ENCODE data around the gene TBR1.

TBR1 gene

DNA sequence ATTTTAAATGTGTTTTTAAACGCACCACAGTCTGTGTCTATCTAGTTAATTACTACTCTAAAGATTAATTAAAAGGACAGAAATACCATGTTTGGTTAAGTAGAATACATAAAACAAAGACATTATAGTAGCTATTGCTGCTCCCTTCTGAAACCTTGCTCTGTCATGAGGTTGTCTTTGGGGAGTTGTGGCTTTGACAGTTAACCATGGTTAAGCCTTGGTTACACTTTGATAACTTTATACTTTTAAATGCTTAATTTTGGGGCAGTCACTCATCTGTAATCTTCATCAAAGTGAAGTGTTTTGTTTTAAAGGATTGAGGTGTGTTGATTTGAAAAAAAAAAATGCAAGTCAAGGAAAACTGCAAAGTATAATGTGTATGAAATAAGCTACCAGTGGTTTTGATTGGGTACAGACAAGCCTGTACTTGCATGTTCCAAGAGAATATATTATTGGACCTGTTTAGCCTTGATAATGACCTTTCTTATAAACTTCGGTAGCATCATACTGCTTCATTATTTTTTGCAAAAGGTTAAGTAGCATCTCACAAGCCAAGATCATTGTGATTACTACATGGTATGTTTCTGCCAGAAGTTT, 29.8 kb upstream of the TBR1 start:
- H3K27me3 ChIP-seq (ENCODE audit: low read depth, low read length) = no peaks in the 10 kb centered on the region
- peaks cover 0 to 8% of the 10 kb centered on the region in 2 donors for H3K36me3 ChIP-seq (ENCODE audit: control insufficient read depth in 1 of 2, insufficient read depth in 2 of 2, low read length in 2 of 2)
- no peaks in the 10 kb centered on the region for H3K4me1 ChIP-seq (ENCODE audit: control insufficient read depth in 1 of 2, insufficient read depth in 2 of 2, low read length in 2 of 2)
- no peak overlapping the region for H3K4me3 ChIP-seq (ENCODE audit: low read depth in 1 of 2, low read length in 2 of 2)
- H3K27ac ChIP-seq (ENCODE audit: low read length) = no peak overlapping the region
- no peaks in the 10 kb centered on the region for H3K9me3 ChIP-seq (ENCODE audit: control insufficient read depth in 1 of 2, low read length in 2 of 2)

DNA sequence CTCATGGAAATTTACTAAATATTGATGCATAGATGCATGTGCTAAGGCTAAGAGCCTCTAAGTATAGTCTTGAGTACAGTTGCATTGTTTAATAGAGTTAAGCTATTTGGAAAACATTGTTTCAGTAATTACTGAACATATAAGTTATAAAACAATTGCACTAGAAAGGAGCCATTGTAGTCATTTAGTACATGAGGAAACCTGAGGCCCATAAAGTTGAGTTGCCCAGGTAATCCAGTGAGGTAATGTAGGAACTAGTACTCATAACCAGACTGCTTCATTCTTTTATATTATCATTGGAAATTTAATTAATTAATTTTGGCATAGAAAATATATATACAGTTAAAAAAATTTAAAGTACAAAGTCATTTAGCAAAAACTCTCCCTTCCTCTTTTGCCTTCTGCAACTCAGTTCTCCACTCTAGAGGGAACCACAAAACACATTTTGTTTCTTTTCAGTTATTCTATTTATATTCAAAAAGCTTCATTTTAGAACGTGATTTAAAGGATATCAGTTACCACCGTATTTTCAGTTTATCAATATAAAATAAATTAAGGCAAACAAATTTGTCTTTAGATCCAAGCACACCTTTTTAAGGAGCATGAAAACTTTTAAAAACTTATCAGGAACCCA, 27.8 kb upstream of the TBR1 start:
- no peak overlapping the region for H3K4me3 ChIP-seq (ENCODE audit: low read depth in 1 of 2, low read length in 2 of 2)
- no peak overlapping the region for H3K27ac ChIP-seq (ENCODE audit: low read length)
- H3K4me1 ChIP-seq (ENCODE audit: control insufficient read depth in 1 of 2, insufficient read depth in 2 of 2, low read length in 2 of 2) = no peaks in the 10 kb centered on the region
- no peaks in the 10 kb centered on the region for H3K27me3 ChIP-seq (ENCODE audit: low read depth, low read length)
- H3K36me3 ChIP-seq (ENCODE audit: control insufficient read depth in 1 of 2, insufficient read depth in 2 of 2, low read length in 2 of 2) = peaks cover 0 to 8% of the 10 kb centered on the region in 2 donors
- H3K9me3 ChIP-seq (ENCODE audit: control insufficient read depth in 1 of 2, low read length in 2 of 2) = no peaks in the 10 kb centered on the region

DNA sequence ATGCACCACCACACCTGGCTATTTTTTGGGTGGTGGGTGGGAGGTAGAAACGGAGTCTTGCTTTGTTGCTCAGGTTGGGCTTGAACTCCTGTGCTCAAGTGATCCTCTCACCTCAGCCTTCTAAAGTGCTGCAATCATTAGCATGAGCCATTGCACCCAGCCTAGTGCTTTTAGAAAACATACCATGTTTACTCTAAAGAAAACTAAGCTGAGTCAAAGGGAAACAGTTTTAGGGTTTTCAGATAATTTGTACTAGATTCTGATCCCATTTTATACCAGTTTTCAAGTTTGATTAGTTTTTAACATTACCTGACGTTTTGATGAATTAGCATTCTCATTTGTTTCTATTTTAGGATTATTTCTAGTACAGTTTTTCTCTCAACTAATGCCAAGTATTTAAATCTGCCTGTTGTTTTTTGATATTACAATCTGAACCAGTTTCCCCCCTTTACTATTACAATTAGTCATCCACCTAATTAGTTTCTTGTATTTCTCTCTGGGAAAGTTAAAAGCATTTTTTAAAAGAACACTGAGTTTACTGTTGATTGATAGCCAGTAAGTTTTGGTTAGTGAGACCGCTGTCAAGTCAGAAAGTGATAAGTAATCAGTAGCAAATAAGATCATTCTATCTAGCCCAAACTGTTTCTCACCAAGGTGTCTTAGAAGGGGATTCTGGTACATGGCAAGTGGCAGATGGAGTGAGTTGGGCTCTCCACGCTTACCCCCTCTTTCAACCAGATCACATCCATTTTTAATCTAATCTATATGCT, 24.2 kb upstream of the TBR1 start:
- H3K27me3 ChIP-seq (ENCODE audit: low read depth, low read length) = no peaks in the 10 kb centered on the region

DNA sequence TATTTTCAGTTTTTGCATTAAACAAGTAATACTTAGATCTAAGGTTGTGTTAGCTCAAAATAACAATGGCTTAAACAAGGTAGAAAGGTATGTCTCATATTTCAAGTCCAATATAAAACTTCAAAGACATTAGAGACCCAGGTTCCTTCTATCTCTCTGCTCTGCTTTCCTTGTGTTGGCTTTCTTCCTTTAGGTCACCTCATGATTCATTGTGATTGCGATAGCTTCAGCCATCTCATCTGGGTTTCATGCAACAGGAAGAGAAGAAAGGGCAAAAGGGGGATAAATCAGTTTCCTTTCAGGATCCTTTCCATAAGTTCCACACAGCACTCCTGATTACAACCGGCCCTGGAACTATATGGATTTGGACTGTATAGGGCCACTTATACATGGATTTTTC, 16.0 kb upstream of the TBR1 start:
- H3K27me3 ChIP-seq (ENCODE audit: low read depth, low read length) = no peaks in the 10 kb centered on the region
- H3K36me3 ChIP-seq (ENCODE audit: control insufficient read depth in 1 of 2, insufficient read depth in 2 of 2, low read length in 2 of 2) = peaks cover 14 to 28% of the 10 kb centered on the region in 2 donors
- no peak overlapping the region for H3K4me3 ChIP-seq (ENCODE audit: low read depth in 1 of 2, low read length in 2 of 2)
- H3K4me1 ChIP-seq (ENCODE audit: control insufficient read depth in 1 of 2, insufficient read depth in 2 of 2, low read length in 2 of 2) = no peaks in the 10 kb centered on the region
- H3K9me3 ChIP-seq (ENCODE audit: control insufficient read depth in 1 of 2, low read length in 2 of 2) = no peaks in the 10 kb centered on the region
- no peak overlapping the region for H3K27ac ChIP-seq (ENCODE audit: low read length)

More for the DNA sequence above, 24.2 kb upstream of the TBR1 start:
- no peaks in the 10 kb centered on the region for H3K4me1 ChIP-seq (ENCODE audit: control insufficient read depth in 1 of 2, insufficient read depth in 2 of 2, low read length in 2 of 2)
- no peak overlapping the region for H3K4me3 ChIP-seq (ENCODE audit: low read depth in 1 of 2, low read length in 2 of 2)
- H3K36me3 ChIP-seq (ENCODE audit: control insufficient read depth in 1 of 2, insufficient read depth in 2 of 2, low read length in 2 of 2) = peaks cover 13 to 20% of the 10 kb centered on the region in 2 donors
- H3K27ac ChIP-seq (ENCODE audit: low read length) = no peak overlapping the region
- H3K9me3 ChIP-seq (ENCODE audit: control insufficient read depth in 1 of 2, low read length in 2 of 2) = no peaks in the 10 kb centered on the region

DNA sequence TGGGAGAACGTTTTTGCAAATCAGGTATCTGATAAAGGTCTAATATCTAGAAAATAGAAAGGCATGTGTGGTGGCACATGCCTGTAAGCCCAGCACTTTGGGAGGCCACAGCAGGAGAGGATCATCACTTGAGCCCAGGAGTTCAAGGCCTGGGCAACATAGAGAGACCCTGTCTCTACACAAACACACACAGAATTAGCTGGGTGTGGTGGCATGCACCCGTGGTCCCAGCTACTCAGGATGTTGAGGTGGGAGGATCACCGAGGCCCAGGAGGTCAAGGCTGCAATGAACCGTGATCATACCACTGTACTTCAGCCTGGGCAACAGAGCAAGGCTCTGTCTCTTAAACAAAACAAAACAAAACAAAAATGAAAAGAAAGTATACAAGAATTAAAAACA, 13.8 kb upstream of the TBR1 start:
- Histone ChIP-seq H3K27ac (ENCODE audit: low read length) (no peak overlapping the region), H3K36me3 (ENCODE audit: control insufficient read depth in 1 of 2, insufficient read depth in 2 of 2, low read length in 2 of 2) (peaks cover under 1 to 12% of the 10 kb centered on the region in 2 donors), H3K27me3 (ENCODE audit: low read depth, low read length) (no peaks in the 10 kb centered on the region), H3K4me3 (ENCODE audit: low read depth in 1 of 2, low read length in 2 of 2) (no peak overlapping the region), H3K4me1 (ENCODE audit: control insufficient read depth in 1 of 2, insufficient read depth in 2 of 2, low read length in 2 of 2) (no peaks in the 10 kb centered on the region), H3K9me3 (ENCODE audit: control insufficient read depth in 1 of 2, low read length in 2 of 2) (no peaks in the 10 kb centered on the region)

DNA sequence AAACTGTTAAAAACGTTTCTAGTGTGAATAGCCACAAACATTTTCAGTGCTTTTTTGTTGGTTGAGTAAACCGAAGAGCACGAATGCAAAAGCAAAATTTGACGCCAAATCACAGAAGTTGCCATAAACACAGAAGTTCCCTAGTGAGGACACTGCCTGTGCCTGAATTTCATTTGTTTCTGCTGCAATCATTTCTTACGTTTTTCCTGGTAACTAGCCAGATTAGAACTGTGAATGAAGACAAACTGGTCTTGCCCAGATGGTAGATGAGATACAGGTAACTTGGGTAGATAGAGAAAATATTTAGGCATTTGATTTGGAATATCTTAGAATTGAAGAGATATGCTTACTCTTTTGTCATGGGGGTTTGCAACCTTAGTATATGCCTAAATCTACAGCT, 9.8 kb upstream of the TBR1 start:
- Histone ChIP-seq H3K36me3 (ENCODE audit: control insufficient read depth in 1 of 2, insufficient read depth in 2 of 2, low read length in 2 of 2) (peaks cover 0 to 14% of the 10 kb centered on the region in 2 donors), H3K27me3 (ENCODE audit: low read depth, low read length) (no peaks in the 10 kb centered on the region), H3K4me3 (ENCODE audit: low read depth in 1 of 2, low read length in 2 of 2) (no peak overlapping the region), H3K27ac (ENCODE audit: low read length) (no peak overlapping the region), H3K4me1 (ENCODE audit: control insufficient read depth in 1 of 2, insufficient read depth in 2 of 2, low read length in 2 of 2) (no peaks in the 10 kb centered on the region), H3K9me3 (ENCODE audit: control insufficient read depth in 1 of 2, low read length in 2 of 2) (no peaks in the 10 kb centered on the region)

DNA sequence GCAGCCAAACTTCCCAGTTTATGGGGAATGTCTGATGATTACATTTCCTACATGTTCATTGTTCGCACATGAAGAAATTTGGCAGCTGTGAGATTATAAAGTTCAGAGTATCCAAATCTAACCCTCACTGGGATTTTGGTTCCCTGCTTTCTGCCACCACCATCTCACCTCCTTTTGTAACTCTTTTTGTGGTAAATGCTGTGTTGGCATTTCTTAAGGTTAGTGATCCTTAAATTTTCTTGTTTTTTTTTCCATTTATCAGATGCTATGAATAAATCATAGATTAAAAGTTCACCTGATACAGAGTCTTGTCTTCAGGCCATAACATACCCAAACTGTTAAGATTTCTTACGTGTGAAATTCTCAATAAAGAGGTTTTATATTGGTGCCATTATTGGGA, 8.5 kb upstream of the TBR1 start:
- Histone ChIP-seq H3K4me1 (ENCODE audit: control insufficient read depth in 1 of 2, insufficient read depth in 2 of 2, low read length in 2 of 2) (no peaks in the 10 kb centered on the region), H3K9me3 (ENCODE audit: control insufficient read depth in 1 of 2, low read length in 2 of 2) (no peaks in the 10 kb centered on the region), H3K27me3 (ENCODE audit: low read depth, low read length) (no peaks in the 10 kb centered on the region), H3K4me3 (ENCODE audit: low read depth in 1 of 2, low read length in 2 of 2) (no peak overlapping the region), H3K27ac (ENCODE audit: low read length) (no peak overlapping the region), H3K36me3 (ENCODE audit: control insufficient read depth in 1 of 2, insufficient read depth in 2 of 2, low read length in 2 of 2) (peaks cover 0 to 5% of the 10 kb centered on the region in 2 donors)

DNA sequence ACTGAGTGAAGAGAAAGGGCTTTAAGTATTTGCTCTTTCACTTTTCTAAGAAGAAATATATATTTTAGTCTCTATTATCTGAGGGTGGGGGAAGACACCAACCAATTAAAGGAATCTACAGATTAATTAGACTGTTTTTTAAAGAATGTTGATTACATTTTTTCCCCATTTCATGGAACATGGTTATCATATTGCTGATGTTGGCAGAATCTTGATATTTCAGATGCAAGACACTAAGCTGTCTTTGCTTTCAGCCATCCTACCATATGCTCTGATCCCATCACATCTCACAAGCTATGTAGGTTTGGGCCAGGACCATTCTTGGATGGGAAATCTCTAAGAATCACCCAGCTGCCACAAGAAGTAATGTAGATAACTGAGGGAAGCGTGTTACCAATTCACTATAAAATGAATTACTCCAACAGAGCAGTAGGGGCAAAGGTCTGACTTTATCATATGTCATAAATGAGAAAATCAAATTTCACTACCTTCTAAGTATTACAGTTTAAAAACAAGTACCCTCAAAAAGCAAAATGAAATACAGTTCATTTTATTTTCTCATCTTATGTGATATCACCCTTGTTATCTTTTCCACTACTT, 6.7 kb upstream of the TBR1 start:
- H3K4me1 ChIP-seq (ENCODE audit: control insufficient read depth in 1 of 2, insufficient read depth in 2 of 2, low read length in 2 of 2) = peaks cover 0 to 4% of the 10 kb centered on the region in 2 donors
- peaks cover 5% of the 10 kb centered on the region for H3K27me3 ChIP-seq (ENCODE audit: low read depth, low read length)
- peaks cover 0 to 5% of the 10 kb centered on the region in 2 donors for H3K36me3 ChIP-seq (ENCODE audit: control insufficient read depth in 1 of 2, insufficient read depth in 2 of 2, low read length in 2 of 2)
- H3K4me3 ChIP-seq (ENCODE audit: low read depth in 1 of 2, low read length in 2 of 2) = no peak overlapping the region
- H3K9me3 ChIP-seq (ENCODE audit: control insufficient read depth in 1 of 2, low read length in 2 of 2) = no peaks in the 10 kb centered on the region
- no peak overlapping the region for H3K27ac ChIP-seq (ENCODE audit: low read length)

DNA sequence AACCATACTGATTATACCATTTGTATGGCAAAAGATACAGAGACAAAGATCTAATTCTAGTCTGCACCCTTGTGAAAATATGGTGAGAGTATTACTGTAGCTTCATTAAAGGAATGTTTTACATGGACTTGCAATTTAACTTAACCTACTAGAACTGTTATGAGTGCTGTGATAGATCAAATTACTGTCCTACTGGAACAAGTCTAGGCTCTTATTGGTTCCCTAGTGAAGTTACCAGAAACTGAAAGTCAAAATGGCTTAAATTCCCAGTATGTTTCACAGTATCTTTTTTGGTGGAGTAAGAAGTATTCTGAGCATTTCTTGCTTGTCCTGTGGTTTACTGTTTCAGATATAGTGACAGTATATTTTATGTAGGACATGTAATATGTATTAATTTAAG, 3.8 kb upstream of the TBR1 start:
- no peak overlapping the region for H3K27ac ChIP-seq (ENCODE audit: low read length)
- no peak overlapping the region for H3K4me3 ChIP-seq (ENCODE audit: low read depth in 1 of 2, low read length in 2 of 2)
- peaks cover 0 to 30% of the 10 kb centered on the region in 2 donors for H3K4me1 ChIP-seq (ENCODE audit: control insufficient read depth in 1 of 2, insufficient read depth in 2 of 2, low read length in 2 of 2)
- peaks cover 0 to 5% of the 10 kb centered on the region in 2 donors for H3K36me3 ChIP-seq (ENCODE audit: control insufficient read depth in 1 of 2, insufficient read depth in 2 of 2, low read length in 2 of 2)
- H3K27me3 ChIP-seq (ENCODE audit: low read depth, low read length) = peaks cover 35% of the 10 kb centered on the region
- no peaks in the 10 kb centered on the region for H3K9me3 ChIP-seq (ENCODE audit: control insufficient read depth in 1 of 2, low read length in 2 of 2)

DNA sequence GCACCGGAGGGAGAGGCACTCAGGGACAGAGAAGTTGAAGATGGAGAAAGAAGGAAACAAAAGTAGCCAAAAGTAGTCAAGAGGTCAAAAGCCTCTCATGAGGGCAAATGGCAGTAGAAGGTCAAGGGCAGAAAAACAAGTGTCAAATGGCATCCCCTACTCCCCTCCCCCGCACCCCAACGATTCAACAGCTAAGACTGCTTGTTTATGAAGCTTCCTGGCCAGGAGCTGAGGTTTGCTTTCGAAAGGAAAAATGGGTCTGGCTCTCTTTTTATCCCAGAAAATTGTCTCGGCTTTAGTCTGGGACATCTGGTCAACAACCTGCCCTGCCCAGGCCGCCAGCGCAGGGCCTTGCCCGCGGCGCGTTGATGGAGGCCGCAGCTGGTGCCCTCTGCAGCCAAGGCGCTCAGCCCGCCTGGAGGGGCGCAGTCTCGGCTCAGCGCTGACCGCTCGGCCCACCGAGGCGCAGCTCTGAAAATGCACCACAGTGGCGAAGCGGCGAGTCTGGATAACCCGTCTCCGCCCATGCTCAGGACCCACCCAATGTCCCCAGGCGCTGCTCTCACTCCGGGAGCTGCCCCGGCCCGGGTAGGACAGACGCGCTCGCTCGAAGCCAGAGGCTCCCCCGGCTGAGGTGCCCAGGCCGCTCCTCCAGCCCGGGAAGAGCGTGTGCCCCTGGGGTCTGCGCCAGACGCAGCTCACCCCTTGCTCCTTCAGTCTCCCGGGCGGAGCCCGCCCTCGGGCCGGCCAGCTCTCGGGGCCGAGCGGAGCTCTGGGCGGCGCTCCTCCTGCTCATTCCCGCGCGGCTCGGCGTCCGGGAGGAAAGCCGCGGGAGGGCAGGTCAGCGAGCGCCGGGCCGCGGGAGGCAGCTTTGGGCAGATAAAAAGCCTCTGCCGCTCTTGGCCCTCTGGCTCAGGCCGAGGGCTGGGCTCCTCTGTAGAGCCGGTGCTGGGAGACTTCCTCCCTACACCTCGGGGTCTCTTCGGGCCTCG, 1.8 kb upstream of the TBR1 start:
- Histone ChIP-seq H3K27me3 (ENCODE audit: low read depth, low read length) (peaks cover 54% of the 10 kb centered on the region), H3K36me3 (ENCODE audit: control insufficient read depth in 1 of 2, insufficient read depth in 2 of 2, low read length in 2 of 2) (no peaks in the 10 kb centered on the region), H3K27ac (ENCODE audit: low read length) (no peak overlapping the region), H3K9me3 (ENCODE audit: control insufficient read depth in 1 of 2, low read length in 2 of 2) (no peaks in the 10 kb centered on the region), H3K4me1 (ENCODE audit: control insufficient read depth in 1 of 2, insufficient read depth in 2 of 2, low read length in 2 of 2) (peaks cover 0 to 41% of the 10 kb centered on the region in 2 donors), H3K4me3 (ENCODE audit: low read depth in 1 of 2, low read length in 2 of 2) (peak overlapping the region; percentile 32 to 70)
